NOMO-1 treated with dmso at 0.1 percent for 144 hours (cell line): Measurements from ENCODE around the gene CLDN4.
A peak's percentile ranks its signal among the peaks of the same experiment; 100 is the strongest.
"Not testable (repeated sequence)": the region's sequence is repeated elsewhere in the genome, so short reads cannot be mapped to it uniquely, and the experiment has no call there.

Experiments used
- DNase-seq: peaks from one replicate; lab custom pipeline; 2025; ENCODE audit not compliant: unreplicated experiment; lab: John Stamatoyannopoulos, UW

The CLDN4 gene

DNA sequence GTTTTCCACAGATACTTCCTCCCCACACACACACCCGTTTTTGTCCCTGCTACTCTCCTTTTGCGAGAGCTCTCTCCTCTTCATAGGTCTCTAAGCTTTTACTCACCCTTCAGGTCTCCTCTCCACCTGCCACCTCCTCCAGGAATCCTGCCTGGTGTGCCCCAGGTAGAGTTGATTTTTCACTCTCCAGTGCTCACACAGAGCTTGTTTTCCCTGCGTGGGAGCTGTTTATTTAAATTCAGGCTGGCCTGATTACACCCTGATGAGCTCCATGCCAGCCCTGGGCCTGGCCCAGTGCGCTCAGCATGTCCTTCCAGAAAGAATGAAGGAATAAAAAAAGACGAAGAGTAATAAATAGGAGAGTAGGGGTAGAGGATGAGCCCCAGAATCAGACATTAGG lies 7.5 kb upstream of the CLDN4 start:
- no peak for DNase-seq

GRCh38 chr7:73823873-73824592 lies 6.8 kb upstream of the CLDN4 start:
- DNase-seq = no peak

- no peak for DNase-seq
These were observed 5.8 kb upstream of the CLDN4 start for GRCh38 chr7:73824986-73825385.

DNA sequence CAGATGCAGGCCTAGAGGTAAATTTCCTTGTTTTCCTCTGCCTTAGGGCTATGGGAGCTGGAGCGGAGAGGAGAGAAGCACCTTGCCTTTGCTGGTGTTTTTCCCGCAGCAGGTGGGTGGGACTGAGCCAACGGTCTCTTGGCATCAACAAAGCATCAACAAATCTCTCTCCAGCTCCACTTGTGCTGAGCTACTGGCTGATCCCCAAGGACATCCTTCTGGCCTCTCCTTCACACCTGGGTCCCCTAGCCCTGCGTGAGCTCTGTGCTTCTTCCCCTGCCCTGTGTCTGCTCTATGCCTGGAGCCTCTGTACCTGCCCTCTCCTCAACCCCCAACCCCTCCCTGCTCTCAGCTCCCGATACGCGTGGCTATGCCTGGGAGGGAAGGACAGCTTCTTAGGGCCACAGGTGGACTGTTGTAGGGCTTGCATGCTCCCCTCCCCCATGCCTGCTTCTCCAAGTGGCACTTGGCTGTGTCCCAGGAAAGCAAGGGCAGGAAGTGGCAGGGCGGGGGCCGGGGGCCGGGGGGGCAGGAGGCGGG lies 3.2 kb upstream of the CLDN4 start:
- no peak for DNase-seq

DNA sequence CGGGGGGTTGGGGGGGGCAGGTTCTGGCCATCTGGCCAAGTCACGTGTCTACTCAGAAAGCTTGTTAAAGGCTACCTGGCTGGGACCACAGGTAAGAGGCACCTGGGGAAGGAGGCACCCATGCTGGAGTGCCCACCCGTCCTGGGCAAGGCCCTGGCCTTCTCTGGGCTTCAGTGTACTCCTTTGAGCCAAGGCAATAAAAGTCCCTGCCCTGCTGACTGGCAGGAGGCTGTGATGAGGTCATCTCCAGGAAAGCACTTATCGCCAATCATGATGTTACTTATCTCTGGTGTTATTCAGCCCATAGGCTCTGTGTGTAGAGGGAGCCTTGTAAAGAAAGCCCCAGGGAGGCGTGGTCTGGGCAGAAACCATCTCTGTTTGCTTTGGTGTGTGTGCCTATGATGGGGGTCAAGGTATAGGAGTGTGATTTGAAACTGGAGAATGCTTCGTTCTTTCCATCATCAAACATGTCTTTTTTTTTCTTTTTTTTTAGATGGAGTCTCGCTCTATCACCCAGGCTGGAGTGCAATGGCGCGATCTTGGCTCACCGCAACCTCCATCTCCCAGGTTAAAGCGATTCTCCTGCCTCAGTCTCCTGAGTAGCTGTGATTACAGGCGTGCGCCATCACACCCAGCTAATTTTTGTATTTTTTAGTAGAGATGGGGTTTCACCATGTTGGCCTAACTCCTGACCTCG lies 2.5 kb upstream of the CLDN4 start:
- DNase-seq = peak; percentile 32

- DNase-seq = no peak
These were observed 1.8 kb upstream of the CLDN4 start for GRCh38 chr7:73828972-73829371.

DNA sequence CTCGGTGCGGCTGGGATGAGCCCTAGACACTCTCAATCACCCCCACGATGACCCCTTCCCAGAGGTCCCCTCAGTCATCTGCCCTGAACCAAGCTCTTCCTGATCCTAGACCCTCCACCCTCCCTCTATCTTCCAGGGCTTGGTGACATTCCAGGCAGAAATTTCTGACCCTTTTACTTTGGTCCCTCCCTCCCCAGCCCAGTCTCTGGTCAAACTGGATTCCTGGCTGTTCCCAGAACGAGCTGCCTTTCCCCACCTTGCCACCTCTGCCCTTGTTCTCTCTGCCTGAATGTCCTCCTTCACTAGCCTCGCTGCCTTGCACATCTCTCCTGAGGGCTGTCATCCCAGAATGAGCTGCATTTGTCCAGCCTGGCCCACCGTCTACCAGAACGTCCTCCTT lies 1.3 kb upstream of the CLDN4 start:
- no peak for DNase-seq

- DNase-seq = no peak
These were observed 695 bp upstream of the CLDN4 start for GRCh38 chr7:73829921-73830680.

- DNase-seq = no peak
These were observed 713 bp downstream of the CLDN4 start for GRCh38 chr7:73831584-73831833.

- no peak for DNase-seq
These were observed 1.2 kb downstream of the CLDN4 start for GRCh38 chr7:73831834-73832651.

DNA sequence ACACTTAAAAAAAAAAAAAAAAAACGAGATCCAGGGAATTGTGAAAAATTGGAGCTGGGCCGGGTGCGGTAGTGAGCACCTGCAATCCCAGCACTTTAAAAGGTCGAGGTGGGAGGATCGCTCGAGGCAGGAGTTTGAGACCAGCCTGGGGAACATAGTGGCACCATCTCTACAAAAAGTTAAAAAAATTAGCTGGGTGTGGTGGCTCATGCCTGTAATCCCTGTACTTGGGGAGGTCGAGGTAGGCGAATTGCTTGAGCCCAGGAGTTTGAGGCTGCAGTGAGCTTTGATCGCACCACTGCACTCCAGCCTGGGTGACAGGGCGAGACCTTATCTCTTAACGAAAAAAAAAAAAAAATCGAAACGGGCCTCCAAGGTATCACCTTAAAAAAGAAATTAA lies 2.0 kb downstream of the CLDN4 start:
- DNase-seq = no peak

DNA sequence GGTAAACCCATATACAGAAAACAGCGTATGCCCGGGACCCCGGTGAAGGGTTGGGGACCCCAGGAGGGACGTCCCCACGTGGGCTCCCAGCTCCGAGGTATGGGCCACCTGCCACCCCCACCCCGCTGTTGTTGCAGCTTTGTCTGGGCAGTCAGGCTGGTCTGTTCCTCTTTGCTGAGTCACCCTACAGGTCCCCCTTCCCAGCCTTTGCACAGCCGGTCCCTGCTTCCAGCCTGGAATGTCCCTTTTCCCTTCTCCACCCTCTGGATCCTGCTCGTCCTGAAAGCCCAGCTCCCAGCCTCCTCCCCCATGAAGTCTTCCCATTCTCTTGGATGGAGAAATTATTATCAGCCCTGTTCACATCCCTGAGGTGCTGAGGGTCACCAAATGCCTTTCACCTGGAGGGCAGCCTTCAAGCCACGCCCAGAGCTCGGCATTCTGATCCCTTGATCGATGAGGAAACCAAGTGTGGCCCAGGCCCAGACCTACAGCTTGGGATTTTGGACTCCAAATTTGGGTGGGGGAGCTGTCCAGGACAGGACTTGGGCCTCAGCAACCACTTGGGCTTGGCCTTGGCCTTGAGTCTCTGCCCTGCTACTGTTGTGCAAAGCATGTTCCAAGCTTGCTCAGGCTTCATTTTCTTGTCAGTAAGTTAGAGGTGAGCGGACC lies 2.6 kb downstream of the CLDN4 start:
- no peak for DNase-seq

DNA sequence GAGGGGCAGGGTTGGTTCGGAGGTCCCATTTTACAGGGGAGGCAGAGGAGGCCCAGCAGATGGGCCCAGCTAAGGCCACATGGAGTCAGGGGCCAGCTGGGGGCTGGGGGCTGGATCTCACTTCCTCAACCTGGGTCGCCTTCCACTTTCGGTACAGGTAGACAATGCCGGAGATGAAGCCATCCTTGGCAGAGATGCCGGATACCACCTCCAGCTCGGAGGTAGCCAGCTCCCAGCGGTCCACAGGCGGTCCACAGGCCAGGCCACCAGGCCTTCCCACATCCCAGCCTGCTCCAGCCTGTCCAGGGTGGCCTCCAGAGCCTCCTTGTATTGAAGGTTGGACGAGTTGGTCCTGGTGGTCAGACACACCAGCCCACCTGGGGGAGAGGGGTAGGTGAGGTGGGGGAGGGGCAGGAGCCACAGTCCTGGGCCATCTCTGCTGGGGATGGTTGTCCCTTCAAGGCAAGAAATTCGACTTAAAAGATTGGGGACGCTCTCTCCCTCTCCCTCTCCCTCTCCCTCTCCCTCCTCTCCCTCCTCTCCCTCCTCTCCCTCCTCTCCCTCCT lies 3.9 kb downstream of the CLDN4 start:
- DNase-seq = no peak

- not testable (repeated sequence) for DNase-seq
These were observed 6.4 kb downstream of the CLDN4 start for GRCh38 chr7:73837167-73837566.

DNA sequence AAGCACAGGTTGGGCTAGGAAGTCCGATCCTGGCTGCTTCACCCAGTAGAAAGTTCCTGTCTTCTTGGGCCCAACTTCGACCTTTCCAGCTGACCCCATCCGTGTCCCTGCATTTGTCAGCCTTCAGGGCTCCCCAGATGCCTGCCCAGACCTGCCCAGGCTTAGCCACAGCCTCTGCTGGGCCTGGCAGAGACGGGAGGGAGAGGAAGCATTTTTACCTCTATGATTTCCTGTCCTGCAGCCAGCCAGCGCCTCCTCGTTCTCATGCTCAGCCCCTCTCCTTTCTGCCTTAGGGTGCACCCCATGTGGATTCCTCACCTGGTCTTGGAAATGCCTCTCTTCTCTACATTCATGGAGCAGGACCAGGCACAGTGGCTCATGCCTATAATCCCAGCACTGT lies 7.8 kb downstream of the CLDN4 start:
- no peak for DNase-seq

GRCh38 chr7:73839290-73839689 lies 8.5 kb downstream of the CLDN4 start:
- DNase-seq = no peak

DNA sequence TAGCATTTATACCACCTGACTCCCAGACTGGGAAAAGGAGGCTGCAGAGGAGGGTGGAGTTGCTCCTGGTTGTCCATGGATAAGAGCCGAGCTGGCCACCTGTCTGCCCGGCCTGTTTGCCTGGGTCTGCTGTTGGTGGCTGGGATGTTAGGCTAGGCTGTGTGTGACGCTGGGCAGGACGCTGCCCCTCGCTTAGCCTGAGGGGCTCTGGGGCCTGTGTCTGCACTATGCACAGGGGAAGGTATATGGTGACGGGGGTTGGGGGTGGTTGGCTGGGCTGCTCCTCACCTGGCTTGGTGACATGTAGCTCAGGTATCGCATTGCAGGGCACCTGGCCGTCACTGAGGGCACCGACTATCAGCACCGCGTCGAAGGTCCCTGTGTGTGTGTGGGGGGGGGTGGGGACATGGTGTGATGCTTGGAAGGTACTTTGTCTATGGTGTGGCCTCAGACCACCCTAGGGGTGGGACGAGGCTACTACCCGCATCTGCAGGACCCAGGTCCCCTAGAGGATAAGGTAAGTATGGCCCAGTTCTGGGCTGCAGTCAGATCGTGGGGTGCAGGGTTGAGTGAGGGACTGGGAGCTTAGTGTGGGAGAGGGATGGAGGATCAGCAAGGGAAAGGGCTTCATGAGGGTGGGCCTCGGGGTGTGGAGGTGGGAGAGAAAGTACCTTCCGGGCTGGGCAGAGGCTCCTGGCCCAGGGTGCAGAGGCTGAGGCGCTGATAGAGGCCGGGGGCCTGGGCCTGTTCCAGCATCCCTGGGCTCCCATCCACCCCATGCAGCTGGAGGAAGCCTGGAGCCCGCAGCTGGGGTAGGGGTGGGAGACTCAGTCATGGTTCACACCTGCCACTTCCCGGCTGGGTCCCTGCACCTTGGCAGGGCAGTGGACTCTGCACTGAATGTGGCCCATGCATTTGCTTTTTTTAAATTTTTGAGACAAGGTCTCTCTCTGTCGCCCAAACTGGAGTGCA lies 9.2 kb downstream of the CLDN4 start:
- DNase-seq = no peak

DNA sequence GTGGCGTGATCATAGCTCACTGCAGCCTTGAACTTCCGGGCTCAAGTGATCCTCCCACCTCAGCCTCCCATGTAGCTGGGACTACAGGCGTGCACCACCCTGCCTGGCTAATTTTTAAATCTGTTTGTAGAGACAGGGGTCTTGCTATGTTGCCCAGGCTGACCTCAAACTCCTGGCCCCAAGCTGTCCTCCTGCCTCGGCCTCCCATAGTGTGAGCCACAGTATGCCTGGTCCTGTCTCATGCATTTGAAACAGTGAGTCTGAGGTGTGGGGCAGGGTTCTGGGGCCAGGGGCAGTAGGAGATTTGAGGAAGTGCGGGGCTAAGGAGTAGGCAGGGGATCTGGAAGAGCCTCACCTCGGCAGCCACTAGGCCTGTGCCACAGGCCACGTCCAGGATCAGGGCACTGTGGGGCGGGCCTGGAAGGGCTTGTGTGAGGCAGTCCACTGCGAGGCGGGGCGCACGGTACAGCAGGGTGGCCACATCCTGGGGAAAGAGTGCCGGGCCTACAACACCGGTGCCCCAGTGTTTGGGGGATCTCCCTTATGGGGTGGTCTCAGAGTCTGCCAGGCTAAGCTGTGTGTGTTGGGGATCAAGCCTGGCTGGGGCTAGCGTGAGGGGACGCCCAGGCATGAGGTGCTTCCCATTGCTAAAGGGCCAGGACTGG lies 10.1 kb downstream of the CLDN4 start:
- no peak for DNase-seq

GRCh38 chr7:73841689-73842066 lies 10.9 kb downstream of the CLDN4 start:
- no peak for DNase-seq
